Neuronal stem cell (in vitro differentiated cells): Measurements from ENCODE around the gene DDTL.
A peak's percentile ranks its signal among the peaks of the same experiment; 100 is the strongest.
"Not testable (repeated sequence)": the region's sequence is repeated elsewhere in the genome, so short reads cannot be mapped to it uniquely, and the experiment has no call there.

Experiments used
- DNase-seq: peaks from one replicate; pipeline ENCODE4 v3.0.0-alpha.2; 2013; ENCODE audit warnings: low spot score
- H2AFZ ChIP-seq: one replicate; pipeline ENCODE4 v1.6.1; 2013; ENCODE audit warnings: mild to moderate bottlenecking, low read length, inconsistent platforms
- H2AK5ac ChIP-seq: 2 replicates; pipeline ENCODE4 v1.6.1; 2013; ENCODE audit warnings: low read depth, mild to moderate bottlenecking, inconsistent platforms, low read length, moderate library complexity, mixed read lengths
- H2BK120ac ChIP-seq: 2 replicates; pipeline ENCODE4 v1.6.1; 2013; ENCODE audit warnings: low read depth, mild to moderate bottlenecking, inconsistent platforms, low read length, moderate library complexity, mixed read lengths
- H2BK12ac ChIP-seq: one replicate; pipeline ENCODE4 v1.6.1; 2013; ENCODE audit warnings: low read length, inconsistent platforms
- H2BK15ac ChIP-seq: 2 replicates; pipeline ENCODE4 v1.6.1; 2013; ENCODE audit warnings: mild to moderate bottlenecking, low read length, inconsistent platforms, mixed read lengths
- H2BK5ac ChIP-seq: one replicate; pipeline ENCODE4 v1.6.1; 2013; ENCODE audit warnings: inconsistent platforms, mild to moderate bottlenecking, low read length, moderate library complexity
- H3K14ac ChIP-seq: one replicate; pipeline ENCODE4 v1.6.1; 2013; ENCODE audit warnings: low read length, inconsistent platforms
- H3K18ac ChIP-seq: 2 replicates; pipeline ENCODE4 v1.6.1; 2013; ENCODE audit warnings: low read length, inconsistent platforms
- H3K23ac ChIP-seq: 2 replicates; pipeline ENCODE4 v1.6.1; 2013; ENCODE audit warnings: low read depth, mild to moderate bottlenecking, mixed read lengths, low read length, inconsistent platforms; ENCODE audit not compliant: poor library complexity
- H3K27ac ChIP-seq: replicated peaks from 3 replicates; pipeline ENCODE4 v1.5.1; 2013; ENCODE audit warnings: low read length, inconsistent platforms
- H3K27me3 ChIP-seq, 3 experiments: 2 replicates each; pipeline ENCODE4 v1.6.1; 2013; ENCODE audit warnings: low read length in 3 of 3, mild to moderate bottlenecking in 2 of 3, inconsistent platforms in 1 of 3, low read depth in 1 of 3, mixed read lengths in 1 of 3, moderate library complexity in 1 of 3; ENCODE audit not compliant: control insufficient read depth in 3 of 3, insufficient read depth in 3 of 3
- H3K36me3 ChIP-seq, 2 donors: replicated peaks in 1 of 2; 2 replicates each; pipeline ENCODE4 v1.6.1; 2013; ENCODE audit warnings: low read length in 2 of 2; ENCODE audit not compliant: control insufficient read depth in 2 of 2, insufficient read depth in 2 of 2
- H3K4ac ChIP-seq: 2 replicates; pipeline ENCODE4 v1.6.1; 2013; ENCODE audit warnings: inconsistent platforms, mild to moderate bottlenecking, low read length, moderate library complexity
- H3K4me1 ChIP-seq, 2 donors: 1 replicate in 1 of 2; 2 replicates in 1 of 2; pipeline ENCODE4 v1.6.1; 2013; ENCODE audit warnings: low read length in 2 of 2, low read depth in 1 of 2; ENCODE audit not compliant: control insufficient read depth in 2 of 2, insufficient read depth in 1 of 2
- H3K4me2 ChIP-seq: one replicate; pipeline ENCODE4 v1.6.1; 2013; ENCODE audit warnings: mild to moderate bottlenecking, low read length, inconsistent platforms; ENCODE audit not compliant: insufficient read depth, poor library complexity, severe bottlenecking
- H3K4me3 ChIP-seq, 2 donors: 2 replicates each; pipeline ENCODE4 v1.5.1; 2013; ENCODE audit warnings: low read length in 2 of 2, mild to moderate bottlenecking in 2 of 2, inconsistent platforms in 1 of 2, moderate library complexity in 1 of 2
- H3K79me1 ChIP-seq: one replicate; pipeline ENCODE4 v1.6.1; 2013; ENCODE audit warnings: low read depth, mild to moderate bottlenecking, inconsistent platforms, low read length, moderate library complexity
- H3K9ac ChIP-seq: one replicate; pipeline ENCODE4 v1.6.1; 2013; ENCODE audit warnings: mild to moderate bottlenecking, low read depth, low read length, inconsistent platforms; ENCODE audit not compliant: poor library complexity
- H3K9me3 ChIP-seq, 2 donors: replicated peaks in 1 of 2; 2 replicates each; pipeline versions ENCODE3 to v1.6.1; 2013; ENCODE audit warnings: low read length in 2 of 2, mild to moderate bottlenecking in 2 of 2, inconsistent platforms in 1 of 2, low read depth in 1 of 2, mixed read lengths in 1 of 2, moderate library complexity in 1 of 2; ENCODE audit not compliant: control insufficient read depth in 2 of 2, insufficient read depth in 1 of 2
- H4K8ac ChIP-seq: one replicate; pipeline ENCODE4 v1.6.1; 2013; ENCODE audit warnings: low read depth, mild to moderate bottlenecking, inconsistent platforms, low read length, moderate library complexity
- H4K91ac ChIP-seq: one replicate; pipeline ENCODE4 v1.6.1; 2013; ENCODE audit warnings: low read length, low read depth, mild to moderate bottlenecking, inconsistent platforms; ENCODE audit not compliant: poor library complexity
- WGBS, 2 donors: extraction: QIAGEN DNeasy Blood & Tissue Kit; methylation state at CpG; one replicate each; pipeline ENCODE4 v1.1.7; 2013; ENCODE audit warnings: missing lambda C conversion rate in 2 of 2, mixed read lengths in 1 of 2; ENCODE audit not compliant: insufficient read length in 2 of 2, insufficient replicate concordance in 1 of 2; ENCODE audit errors: extremely low coverage in 2 of 2; 5-methylcytosine and 5-hydroxymethylcytosine counted together

DDTL gene

DNA sequence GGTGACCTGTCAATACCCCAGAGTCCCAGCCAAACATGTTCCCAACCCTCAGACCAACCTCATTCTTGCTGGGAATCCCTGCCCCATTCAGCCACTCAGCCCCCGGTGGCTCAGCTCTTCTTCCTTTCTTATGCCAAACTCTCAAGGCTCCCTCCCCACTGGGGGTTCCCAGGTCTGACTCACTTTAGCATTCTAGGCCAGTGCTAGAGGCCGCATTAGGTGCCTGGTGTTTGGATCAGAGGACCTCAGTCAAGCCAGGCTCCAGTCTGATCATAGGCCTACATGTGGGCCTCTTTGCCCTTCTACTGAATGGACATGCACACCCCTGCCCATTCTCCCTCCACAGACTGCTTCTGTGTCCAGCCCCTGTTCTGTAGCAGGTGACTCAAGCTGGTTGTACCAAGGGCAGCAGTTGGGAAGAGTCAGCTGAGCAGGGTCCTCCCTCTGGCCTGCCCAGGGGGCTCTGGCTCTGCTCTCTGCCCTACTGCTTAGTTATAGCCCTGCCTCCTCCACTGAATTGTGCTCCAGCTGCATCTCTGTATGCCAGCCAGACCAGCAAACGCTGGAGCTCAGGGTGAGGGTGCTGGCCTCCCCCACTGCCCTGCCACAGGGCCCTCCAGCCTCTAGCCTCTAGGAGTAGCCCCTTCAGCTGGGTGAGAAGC, 23.0 kb downstream of the DDTL start:
- H4K8ac ChIP-seq, H3K4ac ChIP-seq, H3K36me3 ChIP-seq, H3K4me2 ChIP-seq, H2BK120ac ChIP-seq, H3K4me1 ChIP-seq, H2BK5ac ChIP-seq, H3K27ac ChIP-seq, H4K91ac ChIP-seq, H3K18ac ChIP-seq, H3K14ac ChIP-seq, H2AFZ ChIP-seq, H2AK5ac ChIP-seq, H3K9ac ChIP-seq, H3K23ac ChIP-seq, H3K79me1 ChIP-seq, H3K4me3 ChIP-seq, H3K9me3 ChIP-seq, H2BK15ac ChIP-seq, H3K27me3 ChIP-seq, H2BK12ac ChIP-seq, DNase-seq: not testable (repeated sequence)
- WGBS, 2 donors: no CpG with 5 or more reads among the region's 3 CpGs

DNA sequence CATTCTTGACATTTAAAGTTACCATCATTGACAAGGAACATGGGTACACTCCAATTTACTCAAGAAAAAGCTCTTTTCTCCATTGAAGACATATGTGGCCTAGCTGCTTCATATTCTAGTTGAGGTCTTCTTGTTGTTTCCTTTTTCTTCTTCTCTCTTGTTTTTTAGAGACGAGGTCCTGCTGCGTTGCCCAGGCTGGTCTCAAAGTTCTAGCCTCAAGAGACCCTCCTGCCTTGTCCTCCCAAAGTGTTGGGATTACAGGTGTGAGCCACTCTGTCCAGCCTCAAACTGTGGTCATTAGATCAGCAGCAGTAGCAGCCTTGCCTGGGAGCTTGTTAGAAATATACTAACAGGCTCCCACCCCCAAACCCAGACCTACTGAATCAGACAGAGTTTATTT, 26.4 kb downstream of the DDTL start:
- WGBS, 2 donors: no CpG with 5 or more reads among the region's 2 CpGs
- not testable (repeated sequence) for H2AFZ ChIP-seq, H2AK5ac ChIP-seq, H3K9me3 ChIP-seq, H2BK12ac ChIP-seq, H3K36me3 ChIP-seq, H3K18ac ChIP-seq, H3K4me3 ChIP-seq, H2BK120ac ChIP-seq, DNase-seq, H3K23ac ChIP-seq, H3K9ac ChIP-seq, H3K79me1 ChIP-seq, H3K14ac ChIP-seq, H2BK5ac ChIP-seq, H4K91ac ChIP-seq, H3K27ac ChIP-seq, H3K27me3 ChIP-seq, H3K4me1 ChIP-seq, H3K4ac ChIP-seq, H3K4me2 ChIP-seq, H4K8ac ChIP-seq, H2BK15ac ChIP-seq

DNA sequence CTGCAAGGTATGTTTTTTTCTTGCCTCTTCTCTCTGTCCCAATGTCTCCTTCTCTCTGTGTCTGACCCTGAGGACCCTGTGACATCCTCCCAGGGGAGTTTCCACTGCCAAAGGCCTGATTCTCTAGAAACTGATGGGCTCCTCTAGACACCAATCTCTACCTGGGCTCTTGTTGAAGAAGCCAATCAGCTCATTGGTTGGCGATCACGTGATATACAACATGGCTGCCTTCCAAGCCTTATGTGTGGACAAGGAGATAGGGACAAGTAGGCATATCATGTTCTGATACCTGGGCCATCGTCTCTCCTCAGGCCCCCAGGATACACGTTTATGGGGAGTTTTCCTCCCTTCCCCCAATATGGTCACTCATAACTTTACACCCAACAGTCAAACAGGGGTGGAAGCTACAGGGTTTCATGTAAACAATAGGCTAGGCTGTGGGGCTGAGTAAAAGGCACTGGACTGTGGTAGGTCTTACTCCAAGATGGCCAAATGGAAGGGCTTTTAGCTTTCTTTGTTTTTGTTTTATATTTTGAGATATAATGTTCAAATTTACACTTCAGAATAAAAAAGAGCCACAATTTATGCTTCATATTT, 27.0 kb downstream of the DDTL start:
- not testable (repeated sequence) for H3K27me3 ChIP-seq, H4K91ac ChIP-seq, H3K27ac ChIP-seq, H3K79me1 ChIP-seq, H2BK12ac ChIP-seq, H3K14ac ChIP-seq, DNase-seq, H3K4me1 ChIP-seq, H3K9ac ChIP-seq, H3K4me2 ChIP-seq, H2AK5ac ChIP-seq, H3K18ac ChIP-seq, H2BK120ac ChIP-seq, H4K8ac ChIP-seq, H2BK5ac ChIP-seq, H3K23ac ChIP-seq, H3K4ac ChIP-seq, H3K4me3 ChIP-seq, H3K36me3 ChIP-seq, H2BK15ac ChIP-seq, H3K9me3 ChIP-seq
- H2AFZ ChIP-seq: peak overlapping the region; percentile 71
- no CpG with 5 or more reads among the region's 4 CpGs for WGBS, 2 donors

DNA sequence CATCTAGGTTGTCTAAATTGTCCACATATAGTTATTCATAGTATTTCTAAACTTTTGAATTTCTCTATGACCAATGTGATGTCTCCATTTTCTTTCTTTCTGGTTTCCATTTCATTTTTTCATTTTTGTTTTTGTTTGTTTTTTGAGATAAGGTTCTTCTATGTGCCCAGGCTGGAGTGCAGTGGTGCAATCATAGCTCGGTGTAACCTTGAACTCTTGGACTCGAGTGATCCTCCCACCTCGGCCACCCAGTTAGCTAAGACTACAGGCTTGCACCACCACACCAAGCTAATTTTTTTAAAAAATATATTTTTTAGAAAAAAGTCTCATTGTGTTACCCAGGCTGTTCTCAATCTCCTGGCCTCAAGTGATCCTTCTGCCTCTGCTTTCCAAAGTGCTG, 30.4 kb downstream of the DDTL start:
- H3K79me1 ChIP-seq: no peaks in the 10 kb centered on the region
- H4K91ac ChIP-seq: no peak overlapping the region
- H2AK5ac ChIP-seq: no peak overlapping the region
- H2AFZ ChIP-seq: no peak overlapping the region
- no peak overlapping the region for H3K4me3 ChIP-seq
- H2BK15ac ChIP-seq: no peak overlapping the region
- H3K23ac ChIP-seq: no peak overlapping the region
- H2BK5ac ChIP-seq: no peak overlapping the region
- H3K36me3 ChIP-seq: no peaks in the 10 kb centered on the region
- H2BK12ac ChIP-seq: no peak overlapping the region
- no peak overlapping the region for H3K18ac ChIP-seq
- no peak overlapping the region for H3K14ac ChIP-seq
- no peak overlapping the region for H3K4me2 ChIP-seq
- no peak overlapping the region for H3K27ac ChIP-seq
- no peak overlapping the region for H3K4ac ChIP-seq
- H3K9me3 ChIP-seq: no peaks in the 10 kb centered on the region
- H3K27me3 ChIP-seq: no peaks in the 10 kb centered on the region
- WGBS, 2 donors: no CpG with 5 or more reads among the region's 3 CpGs
- H3K9ac ChIP-seq: no peak overlapping the region
- no peak for DNase-seq
- peaks cover 0 to 4% of the 10 kb centered on the region in 2 donors for H3K4me1 ChIP-seq
- H2BK120ac ChIP-seq: no peak overlapping the region
- H4K8ac ChIP-seq: no peak overlapping the region
